Neutrophil (primary cell): ENCODE measurements around the gene IRF2BP2.
"Not testable (repeated sequence)": the region's sequence is repeated elsewhere in the genome, so short reads cannot be mapped to it uniquely, and the experiment has no call there.

Experiments used
- H3K27ac ChIP-seq: fragments of 200-600 bp; sonication (generic); 2 replicates; pipeline ENCODE4 v1.5.1; 2016; ENCODE audit warnings: mild to moderate bottlenecking, moderate library complexity
- H3K27me3 ChIP-seq: fragments of 200-600 bp; sonication (generic); 2 replicates; pipeline ENCODE4 v1.6.0; 2016; ENCODE audit warnings: mild to moderate bottlenecking
- H3K36me3 ChIP-seq: fragments of 200-600 bp; sonication (generic); 2 replicates; pipeline ENCODE4 v1.5.1; 2017
- H3K4me1 ChIP-seq, 2 experiments: fragments of 200-600 bp in 1 of 2; sonication (generic) in 1 of 2; 1 replicate in 1 of 2; 2 replicates in 1 of 2; pipeline versions ENCODE4 v1.5.1 to v1.6.1; 2013 to 2016; ENCODE audit warnings: low read depth in 1 of 2, low read length in 1 of 2, mild to moderate bottlenecking in 1 of 2, moderate library complexity in 1 of 2; ENCODE audit not compliant: control insufficient read depth in 1 of 2, insufficient read depth in 1 of 2
- H3K4me3 ChIP-seq, 2 experiments: fragments of 200-600 bp in 1 of 2; sonication (generic) in 1 of 2; 1 replicate in 1 of 2; 2 replicates in 1 of 2; pipeline ENCODE4 v1.5.1; 2013 to 2016; ENCODE audit warnings: low read depth in 1 of 2, low read length in 1 of 2, mild to moderate bottlenecking in 1 of 2, moderate library complexity in 1 of 2
- H3K9me3 ChIP-seq: fragments of 200-600 bp; sonication (generic); 2 replicates; pipeline ENCODE4 v1.5.1; 2016
- TF ChIP-seq, protein P1 (sequence below): fragments of 200-600 bp; sonication (generic); IDR thresholded peaks from 2 replicates; pipeline ENCODE4 v1.5.1; 2016; ENCODE audit warnings: antibody characterized with exemption

Gene IRF2BP2

DNA sequence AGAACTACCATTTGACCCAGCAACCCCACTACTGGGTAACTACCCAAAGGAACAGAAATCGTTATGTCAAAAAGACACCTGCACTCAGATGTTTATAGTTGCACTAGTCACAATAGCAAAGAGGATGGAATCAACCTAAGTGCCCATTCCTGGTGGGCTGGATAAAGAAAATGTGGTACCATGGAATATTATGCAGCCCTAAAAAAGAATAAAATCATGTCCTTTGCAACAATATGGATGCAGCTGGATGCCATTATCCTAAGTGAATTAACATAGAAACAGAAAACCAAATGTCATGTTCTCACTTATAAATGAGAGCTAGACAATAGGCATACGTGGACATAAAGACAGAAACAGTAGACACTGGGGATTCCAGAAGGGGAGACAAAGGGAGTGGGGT is 32.5 kb upstream of the IRF2BP2 start:
- Histone ChIP-seq H3K4me1 (peaks cover 16 to 23% of the 10 kb centered on the region in 2 experiments), H3K36me3 (no peaks in the 10 kb centered on the region), H3K9me3 (no peaks in the 10 kb centered on the region), H3K4me3 (no peak overlapping the region), H3K27me3 (no peaks in the 10 kb centered on the region), H3K27ac (no peak overlapping the region)
- TF ChIP-seq, protein P1, sequence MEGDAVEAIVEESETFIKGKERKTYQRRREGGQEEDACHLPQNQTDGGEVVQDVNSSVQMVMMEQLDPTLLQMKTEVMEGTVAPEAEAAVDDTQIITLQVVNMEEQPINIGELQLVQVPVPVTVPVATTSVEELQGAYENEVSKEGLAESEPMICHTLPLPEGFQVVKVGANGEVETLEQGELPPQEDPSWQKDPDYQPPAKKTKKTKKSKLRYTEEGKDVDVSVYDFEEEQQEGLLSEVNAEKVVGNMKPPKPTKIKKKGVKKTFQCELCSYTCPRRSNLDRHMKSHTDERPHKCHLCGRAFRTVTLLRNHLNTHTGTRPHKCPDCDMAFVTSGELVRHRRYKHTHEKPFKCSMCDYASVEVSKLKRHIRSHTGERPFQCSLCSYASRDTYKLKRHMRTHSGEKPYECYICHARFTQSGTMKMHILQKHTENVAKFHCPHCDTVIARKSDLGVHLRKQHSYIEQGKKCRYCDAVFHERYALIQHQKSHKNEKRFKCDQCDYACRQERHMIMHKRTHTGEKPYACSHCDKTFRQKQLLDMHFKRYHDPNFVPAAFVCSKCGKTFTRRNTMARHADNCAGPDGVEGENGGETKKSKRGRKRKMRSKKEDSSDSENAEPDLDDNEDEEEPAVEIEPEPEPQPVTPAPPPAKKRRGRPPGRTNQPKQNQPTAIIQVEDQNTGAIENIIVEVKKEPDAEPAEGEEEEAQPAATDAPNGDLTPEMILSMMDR: no peak

DNA sequence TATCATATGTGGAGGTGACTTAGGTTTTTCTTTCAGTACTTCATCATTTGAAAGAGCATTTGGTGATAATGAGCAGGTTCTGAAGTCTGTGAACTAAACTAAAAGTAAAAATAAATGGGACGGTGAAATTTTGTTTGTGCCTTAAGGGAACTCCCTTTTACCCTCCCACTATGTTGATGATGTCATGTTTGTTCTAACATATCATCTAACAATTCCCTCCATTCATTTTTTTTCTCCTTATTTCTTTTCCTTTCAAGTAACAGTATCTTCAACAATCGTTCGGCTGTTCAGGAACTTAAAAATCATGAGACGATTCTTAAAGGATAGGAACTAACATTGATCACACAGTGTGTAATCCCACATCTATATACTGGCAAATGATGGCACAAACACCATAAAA is 30.0 kb upstream of the IRF2BP2 start:
- peaks cover 3 to 7% of the 10 kb centered on the region in 2 experiments for H3K4me1 ChIP-seq
- TF ChIP-seq, protein P1: no peak
- no peaks in the 10 kb centered on the region for H3K27me3 ChIP-seq
- H3K4me3 ChIP-seq: no peak overlapping the region
- H3K9me3 ChIP-seq: no peaks in the 10 kb centered on the region
- H3K36me3 ChIP-seq: no peaks in the 10 kb centered on the region
- no peak overlapping the region for H3K27ac ChIP-seq

DNA sequence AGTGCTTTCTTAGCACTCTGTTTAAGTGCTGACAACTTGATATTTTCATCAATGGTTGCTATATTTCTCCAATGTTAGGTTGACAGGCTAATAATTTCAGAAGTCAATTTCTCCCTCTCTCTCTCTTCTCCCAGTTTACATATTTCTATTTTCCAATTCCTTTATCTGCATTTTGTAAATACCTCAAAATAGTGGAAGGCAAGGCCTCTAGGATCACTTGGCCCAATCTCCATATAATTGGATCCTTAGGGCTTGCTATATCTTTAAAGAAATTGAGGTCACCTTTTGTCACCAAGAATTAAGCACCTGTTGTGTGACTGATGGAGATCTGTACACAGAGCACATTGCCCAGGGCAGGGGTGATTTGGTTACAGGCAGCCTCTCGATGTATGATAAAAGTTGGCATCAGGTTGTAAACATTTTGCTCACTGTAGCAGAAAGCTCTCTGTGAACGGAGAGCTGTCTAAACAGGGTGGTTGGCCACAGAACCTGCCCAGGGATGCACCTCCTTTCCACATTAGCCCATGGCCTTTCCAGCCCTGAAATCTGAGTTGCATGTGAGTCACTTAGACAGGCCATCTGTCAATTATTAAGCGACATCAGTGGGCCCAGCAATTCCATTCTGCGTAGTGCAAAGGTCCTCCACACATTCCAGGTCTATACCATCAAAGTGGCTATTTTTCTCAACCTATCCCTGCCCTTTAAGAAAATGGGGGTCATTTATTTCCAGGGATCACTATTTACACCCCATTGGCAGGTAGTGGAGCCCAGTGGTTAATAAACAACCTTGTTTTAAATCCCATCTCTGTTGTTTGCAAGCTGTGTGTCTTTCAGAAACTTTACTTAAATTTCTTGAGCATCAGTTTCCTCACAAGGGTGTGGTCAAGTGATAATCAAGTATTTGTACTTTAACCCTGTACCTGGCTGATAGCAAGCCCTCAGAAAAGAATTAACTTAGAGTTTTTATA is 29.1 kb upstream of the IRF2BP2 start:
- Histone ChIP-seq H3K36me3 (no peaks in the 10 kb centered on the region), H3K27ac (no peak overlapping the region), H3K9me3 (no peaks in the 10 kb centered on the region), H3K4me1 (no peaks in the 10 kb centered on the region), H3K27me3 (no peaks in the 10 kb centered on the region), H3K4me3 (no peak overlapping the region)
- TF ChIP-seq, protein P1: no peak

DNA sequence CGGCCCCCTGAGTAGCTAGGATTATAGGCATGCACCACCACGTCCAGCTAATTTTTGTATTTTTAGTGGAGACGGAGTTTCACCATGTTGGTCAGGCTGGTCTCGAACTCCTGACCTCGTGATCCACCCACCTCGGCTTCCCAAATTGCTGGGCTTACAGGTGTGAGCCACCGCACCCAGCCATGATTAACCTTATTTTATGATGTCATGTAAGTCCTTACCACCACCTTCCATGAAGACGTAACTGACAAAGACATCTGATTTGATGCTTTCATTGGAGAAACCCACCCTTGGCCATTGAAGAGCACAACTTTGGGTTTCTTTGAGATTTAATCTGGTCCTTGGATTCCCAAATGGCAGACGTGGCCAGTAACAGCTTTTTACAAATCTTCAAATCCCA is 24.9 kb upstream of the IRF2BP2 start:
- H3K9me3 ChIP-seq, H3K4me1 ChIP-seq, H3K4me3 ChIP-seq, H3K36me3 ChIP-seq, H3K27me3 ChIP-seq, H3K27ac ChIP-seq: not testable (repeated sequence)

DNA sequence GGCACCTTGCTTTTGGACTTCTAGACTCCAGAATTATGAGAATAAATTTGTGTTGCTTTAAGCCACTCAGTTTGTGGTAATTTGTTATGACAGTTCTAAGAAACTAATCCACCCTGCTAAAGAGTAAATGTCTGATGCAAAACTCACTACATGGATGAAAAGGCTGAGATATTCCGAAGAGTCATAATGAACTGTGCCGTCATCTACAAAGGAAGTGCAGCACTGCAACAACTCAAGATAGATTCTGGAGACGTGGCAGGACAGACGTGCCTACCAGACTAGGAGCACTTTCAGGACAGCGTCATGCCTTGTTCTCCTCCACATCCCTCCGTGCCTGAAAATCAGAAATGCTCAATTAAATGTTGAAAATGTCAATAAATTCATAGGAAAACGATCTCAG is 24.4 kb upstream of the IRF2BP2 start:
- TF ChIP-seq, protein P1: no peak
- no peak overlapping the region for H3K27ac ChIP-seq
- no peaks in the 10 kb centered on the region for H3K36me3 ChIP-seq
- H3K4me3 ChIP-seq: no peak overlapping the region
- H3K27me3 ChIP-seq: no peaks in the 10 kb centered on the region
- peaks cover 0 to 3% of the 10 kb centered on the region in 2 experiments for H3K4me1 ChIP-seq
- H3K9me3 ChIP-seq: no peaks in the 10 kb centered on the region

DNA sequence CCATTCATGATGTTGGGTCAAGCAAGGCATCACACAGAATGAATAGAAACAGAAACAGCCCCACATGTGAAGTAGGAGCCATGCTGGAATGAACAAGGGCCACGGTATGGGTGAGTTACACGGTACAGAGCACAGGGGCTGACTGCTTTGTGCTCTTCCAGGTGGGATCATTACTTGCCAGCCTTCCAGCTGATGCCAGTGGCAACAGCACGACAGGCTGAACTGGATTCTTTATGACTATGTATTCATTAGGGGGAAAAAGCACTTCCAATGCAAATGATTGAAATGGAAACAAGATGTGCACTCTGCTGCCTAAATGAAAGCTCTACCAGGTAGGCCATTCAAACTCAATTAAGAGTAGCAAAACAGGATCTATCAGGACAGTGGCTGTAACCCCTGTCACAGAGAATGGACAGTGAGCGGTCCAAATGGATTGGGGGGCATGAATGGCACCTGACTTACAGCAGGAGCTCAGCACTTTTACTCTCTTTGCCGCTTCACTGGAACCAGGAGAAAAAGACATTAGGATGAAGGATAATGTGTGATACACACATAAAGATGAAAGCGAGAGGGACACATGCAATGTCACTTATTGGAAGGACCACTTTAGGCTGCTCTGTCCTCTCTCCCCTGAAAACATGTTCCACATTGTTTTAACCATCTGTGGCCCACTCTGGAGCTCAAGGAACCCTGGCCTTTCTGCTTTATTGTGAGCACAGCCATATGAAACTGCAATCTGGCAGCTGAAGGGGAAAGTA is 23.4 kb upstream of the IRF2BP2 start:
- no peak overlapping the region for H3K27ac ChIP-seq
- peaks cover 0 to 3% of the 10 kb centered on the region in 2 experiments for H3K4me1 ChIP-seq
- H3K4me3 ChIP-seq: no peak overlapping the region
- H3K27me3 ChIP-seq: no peaks in the 10 kb centered on the region
- TF ChIP-seq, protein P1: no peak
- no peaks in the 10 kb centered on the region for H3K9me3 ChIP-seq
- H3K36me3 ChIP-seq: no peaks in the 10 kb centered on the region
